GM12891 (cell line): Measurements from ENCODE around the gene SPATS1. TPM values are rescaled to one million over a fixed set of nuclear protein-coding genes. Genes with fewer than 3 reads are reported as not detected.

Experiments
- DNase-seq: peaks from one replicate; pipeline ENCODE4 v3.0.0; 2011; ENCODE audit warnings: low spot score; ENCODE audit not compliant: insufficient read length
- FAIRE-seq: peaks from 2 replicates; lab custom pipeline; 2011; peaks lifted over from hg19 to GRCh38; lab: Jason Lieb, UNC
- PAX5 ChIP-seq: IDR thresholded peaks from 2 replicates; pipeline ENCODE4 v1.6.1; 2011; ENCODE audit warnings: low read length, moderate library complexity, mild to moderate bottlenecking; ENCODE audit not compliant: insufficient read depth, severe bottlenecking
- POLR2A ChIP-seq: IDR thresholded peaks from 2 replicates; pipeline ENCODE4 v1.6.1; 2011; ENCODE audit warnings: low read depth, low read length, control low read depth
- POLR2AphosphoS5 ChIP-seq: IDR thresholded peaks from 2 replicates; pipeline ENCODE4 v1.6.1; 2011; ENCODE audit warnings: low read depth, low read length, control low read depth
- POU2F2 ChIP-seq: IDR thresholded peaks from 2 replicates; pipeline ENCODE4 v1.6.1; 2011; ENCODE audit warnings: low read depth, mild to moderate bottlenecking, control low read depth, low read length, moderate library complexity
- SPI1 ChIP-seq: IDR thresholded peaks from 2 replicates; pipeline ENCODE4 v1.6.1; 2011; ENCODE audit warnings: low read depth, low read length, control low read depth
- TAF1 ChIP-seq: IDR thresholded peaks from 2 replicates; pipeline ENCODE4 v1.6.1; 2011; ENCODE audit warnings: low read depth, low read length, control low read depth
- polyA plus RNA-seq: library from polyadenylated mRNA; unstranded; fragments of >200 nt; gene quantifications from one replicate; pipeline ENCODE4 v1.2.1, GENCODE V29; 2012; ENCODE audit warnings: low read depth, missing spikeins, inconsistent platforms; ENCODE audit not compliant: missing spikeins

Gene SPATS1
- not detected for polyA plus RNA-seq

GRCh38 chr6:44342489-44342888 is at the start of gene SPATS1:
SPATS1 (plus strand) TSS chr6:44342650; CDS start chr6:44343096, 446 bp downstream.
- no peak for FAIRE-seq
- no peak for DNase-seq
- TF ChIP-seq PAX5, result no peak
- TF ChIP-seq POLR2AphosphoS5, result no peak
- no peak for TF ChIP-seq TAF1
- no peak for TF ChIP-seq SPI1
- TF ChIP-seq POLR2A, result no peak
- TF ChIP-seq POU2F2, result no peak

- no peak for DNase-seq
- FAIRE-seq, result no peak
These were observed 49.6 kb upstream of the SPATS1 start for GRCh38 chr6:44292661-44293365.

GRCh38 chr6:44294832-44295791 is 47.3 kb upstream of the SPATS1 start:
- no peak for TF ChIP-seq PAX5
- TF ChIP-seq POLR2A, result no peak
- no peak for TF ChIP-seq POU2F2
- no peak for FAIRE-seq
- no peak for DNase-seq

More at GRCh38 chr6:44292661-44293365, 49.6 kb upstream of the SPATS1 start:
- TF ChIP-seq TAF1 (no peak), POU2F2 (no peak), POLR2AphosphoS5 (no peak), POLR2A (no peak), SPI1 (no peak), PAX5 (no peak)

GRCh38 chr6:44297063-44298038 is 45.1 kb upstream of the SPATS1 start:
- FAIRE-seq (peak; percentile 87), DNase-seq (peak; percentile 57)
- TF ChIP-seq POLR2A, result no peak

- TF ChIP-seq TAF1 (no peak), POU2F2 (no peak), POLR2AphosphoS5 (no peak), POLR2A (no peak), PAX5 (no peak), SPI1 (no peak)
- FAIRE-seq (no peak), DNase-seq (no peak)
These were observed 44.2 kb upstream of the SPATS1 start for GRCh38 chr6:44298055-44298803.

- FAIRE-seq (no peak), DNase-seq (no peak)
- TF ChIP-seq POLR2AphosphoS5 (no peak), POU2F2 (no peak), PAX5 (no peak), SPI1 (no peak), POLR2A (no peak), TAF1 (no peak)
These were observed 43.6 kb upstream of the SPATS1 start for GRCh38 chr6:44298864-44299263.

- FAIRE-seq (no peak), DNase-seq (no peak)
- no peak for TF ChIP-seq POLR2AphosphoS5
- TF ChIP-seq PAX5, result no peak
- no peak for TF ChIP-seq TAF1
- no peak for TF ChIP-seq POLR2A
- no peak for TF ChIP-seq SPI1
- TF ChIP-seq POU2F2, result no peak
These were observed 42.1 kb upstream of the SPATS1 start for GRCh38 chr6:44300292-44300823.

GRCh38 chr6:44301106-44301505 is 41.3 kb upstream of the SPATS1 start:
- DNase-seq, result no peak
- no peak for TF ChIP-seq PAX5
- TF ChIP-seq SPI1, result no peak
- no peak for TF ChIP-seq POU2F2
- no peak for TF ChIP-seq TAF1
- no peak for TF ChIP-seq POLR2A
- no peak for TF ChIP-seq POLR2AphosphoS5
- FAIRE-seq, result no peak
